ENCODE results near the gene SPATA16.

DNA sequence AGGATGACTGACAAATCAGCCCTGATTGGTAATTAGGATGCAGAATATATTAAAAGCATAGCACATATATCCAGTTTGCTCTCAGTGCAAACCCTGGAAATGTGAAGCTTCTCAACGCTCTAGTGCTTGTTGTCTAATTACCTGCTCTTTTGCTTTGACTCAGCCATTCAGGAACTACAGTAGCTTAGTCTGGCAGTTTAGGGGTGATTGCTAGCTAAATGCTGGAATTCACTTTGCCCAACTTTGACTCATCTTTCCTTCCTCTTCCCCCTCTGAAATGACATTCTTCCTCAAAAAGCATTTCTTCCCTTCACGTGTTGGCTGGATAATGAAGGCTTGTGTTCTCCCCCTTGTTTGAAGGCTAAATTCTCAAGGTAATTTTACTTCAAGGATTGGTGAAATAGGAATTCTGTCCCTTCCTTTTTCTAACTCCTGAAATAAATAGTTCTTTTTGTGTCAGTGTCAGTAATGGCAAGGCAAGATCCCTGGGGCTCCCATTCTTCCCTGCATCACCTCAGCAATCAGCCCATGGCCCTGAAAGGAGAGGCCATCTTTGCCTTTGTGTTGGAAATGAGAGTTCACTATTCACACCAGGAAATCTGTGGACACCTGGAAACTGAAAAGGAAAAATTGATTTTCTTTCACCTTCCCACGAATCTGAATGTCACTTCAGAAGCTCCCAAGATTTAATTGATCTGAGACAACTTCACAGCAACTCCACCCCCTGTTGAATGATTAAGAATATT lies 286.9 kb downstream of the SPATA16 start:
- TF ChIP-seq ZNF274 (IDR thresholded peaks at IDR 0.05; ENCODE audit: low read depth, low read length) (no peak), YY1 (IDR thresholded peaks at IDR 0.05; ENCODE audit: insufficient read depth, insufficient read length) (no peak)

Data from NT2/D1 (cell line).